HepG2 (cell line): ENCODE measurements around the gene GPATCH8. TPM values are rescaled to one million over a fixed set of nuclear protein-coding genes. Genes with fewer than 3 reads are reported as not detected.

ENCODE experiments used
- ATAC-seq: fragments of 200-7000 bp; cut with Tn5 transposase; 3 replicates; pipeline ENCODE4 v1.9.1; 2020; ENCODE audit warnings: mild to moderate bottlenecking, moderate library complexity
- BruUV-seq: library from RNA; stranded (reverse); fragments of 400-500 nt; replicated peaks from 2 replicates; lab custom pipeline; 2021; lab: Mats Ljungman, UMichigan
- CTCF ChIA-PET: fragments of 300-600 bp; formaldehyde crosslinking; extraction: SDS; loops from one replicate; lab custom pipeline; 2021; ENCODE audit warnings: low total read pairs, inconsistent platforms, low intra/inter-chr PET ratio; lab: Yijun Ruan, JAX
- POLR2A ChIA-PET: fragments of 350-600 bp; sonication (Branson Sonifier 250); formaldehyde crosslinking; loops from one replicate; lab custom pipeline; 2020; ENCODE audit warnings: antibody characterized with exemption, inconsistent platforms; lab: Yijun Ruan, JAX
- DNase-seq: peaks from one replicate; pipeline ENCODE4 v3.0.0-alpha.2; 2015; ENCODE audit warnings: low spot score
- FAIRE-seq: peaks from 3 replicates; lab custom pipeline; 2011; peaks lifted over from hg19 to GRCh38; lab: Jason Lieb, UNC
- H2AFZ ChIP-seq: one replicate; pipeline ENCODE4 v1.6.1; 2011; ENCODE audit warnings: low read length, inconsistent platforms
- H3K27ac ChIP-seq: fragments of 300-600 bp; 3 replicates; pipeline ENCODE4 v1.8.0; 2011; ENCODE audit warnings: mixed run types, mild to moderate bottlenecking, mixed read lengths, low read length, inconsistent platforms; ENCODE audit not compliant: insufficient read depth; ENCODE audit errors: extremely low read length
- H3K27me3 ChIP-seq, 2 experiments: fragments of 200-600 bp in 1 of 2; 2 replicates in 1 of 2; 3 replicates in 1 of 2; pipeline versions ENCODE4 v1.6.0 to v1.8.0; 2011; ENCODE audit warnings: low read length in 2 of 2, mild to moderate bottlenecking in 2 of 2, moderate library complexity in 2 of 2, inconsistent platforms in 1 of 2; ENCODE audit not compliant: insufficient read depth in 2 of 2, control insufficient read depth in 1 of 2
- H3K36me3 ChIP-seq, 2 experiments: fragments of 200-600 bp in 1 of 2; replicated peaks in 1 of 2; 2 replicates in 1 of 2; 3 replicates in 1 of 2; pipeline versions ENCODE4 v1.5.1 to v1.8.0; 2011; ENCODE audit warnings: low read length in 2 of 2, inconsistent platforms in 1 of 2; ENCODE audit not compliant: insufficient read depth in 2 of 2, control insufficient read depth in 1 of 2
- H3K4me1 ChIP-seq: 2 replicates; pipeline ENCODE4 v1.5.1; 2012; ENCODE audit warnings: low read length, inconsistent platforms; ENCODE audit not compliant: insufficient read depth
- H3K4me2 ChIP-seq: 2 replicates; pipeline ENCODE4 v1.6.0; 2011; ENCODE audit warnings: low read depth, low read length, inconsistent platforms
- H3K4me3 ChIP-seq, 3 experiments: fragments of 200-600 bp in 1 of 3; sonication (generic), shearing (Covaris generic) in 1 of 3; replicated peaks in 1 of 3; 2 replicates each; pipeline ENCODE4 v1.5.1; 2011 to 2016; ENCODE audit warnings: low read length in 3 of 3, inconsistent platforms in 2 of 3, low read depth in 2 of 3, mild to moderate bottlenecking in 2 of 3, control low read depth in 1 of 3, mixed read lengths in 1 of 3; ENCODE audit not compliant: insufficient read depth in 1 of 3
- H3K79me2 ChIP-seq: one replicate; pipeline ENCODE4 v1.6.1; 2011; ENCODE audit warnings: low read length, inconsistent platforms; ENCODE audit not compliant: insufficient read depth
- H3K9ac ChIP-seq: 2 replicates; pipeline ENCODE4 v1.6.0; 2011; ENCODE audit warnings: mild to moderate bottlenecking, low read depth, low read length, inconsistent platforms; ENCODE audit not compliant: insufficient read depth
- H3K9me3 ChIP-seq: 2 replicates; pipeline ENCODE4 v1.5.1; 2012; ENCODE audit warnings: mild to moderate bottlenecking, low read length
- H4K20me1 ChIP-seq: 2 replicates; pipeline ENCODE4 v1.6.0; 2011; ENCODE audit warnings: inconsistent platforms, mild to moderate bottlenecking, low read length, moderate library complexity; ENCODE audit not compliant: insufficient read depth
- ATF7-NPFF ChIP-seq: sonication (generic); formaldehyde crosslinking; IDR thresholded peaks from 2 replicates; pipeline ENCODE4 v1.8.1; 2023; ENCODE audit warnings: mild to moderate bottlenecking, low read depth, missing genetic modification reagents, moderate library complexity
- CERS6 ChIP-seq: sonication (generic); formaldehyde crosslinking; IDR thresholded peaks from 2 replicates; pipeline ENCODE4 v1.5.0; 2020; ENCODE audit warnings: missing genetic modification reagents
- CREM ChIP-seq, 2 experiments: sonication (generic) in 1 of 2; formaldehyde crosslinking in 1 of 2; IDR thresholded peaks; 2 replicates each; pipeline versions ENCODE4 v1.4.0 to v1.6.1; 2016 to 2020; ENCODE audit warnings: antibody characterized with exemption in 1 of 2, mild to moderate bottlenecking in 1 of 2, missing genetic modification reagents in 1 of 2
- GATAD1 ChIP-seq: IDR thresholded peaks from 2 replicates; pipeline ENCODE4 v1.6.1; 2016; ENCODE audit warnings: missing genetic modification reagents, missing compliant biosample characterization
- HOXA5 ChIP-seq: sonication (generic); formaldehyde crosslinking; IDR thresholded peaks from 2 replicates; pipeline ENCODE4 v1.4.0; 2020; ENCODE audit warnings: missing genetic modification reagents
- NCOR1 ChIP-seq: fragments of 200-600 bp; sonication (generic); IDR thresholded peaks from 2 replicates; pipeline ENCODE4 v1.7.0; 2017; ENCODE audit warnings: antibody characterized with exemption, low read length, borderline replicate concordance
- PCBP1 ChIP-seq: fragments of 200-400 bp; formaldehyde crosslinking; IDR thresholded peaks from 2 replicates; pipeline ENCODE4 v1.6.1; 2017; ENCODE audit warnings: mild to moderate bottlenecking, low read depth, low read length, borderline replicate concordance
- PHF20 ChIP-seq: sonication (generic); formaldehyde crosslinking; IDR thresholded peaks from 2 replicates; pipeline ENCODE4 v1.5.0; 2020; ENCODE audit warnings: mild to moderate bottlenecking, missing genetic modification reagents
- USF2 ChIP-seq, 2 experiments: sonication (generic) in 1 of 2; formaldehyde crosslinking in 1 of 2; IDR thresholded peaks; 2 replicates each; pipeline versions ENCODE4 v1.5.1 to v1.6.1; 2011 to 2020; ENCODE audit warnings: borderline replicate concordance in 1 of 2, low read depth in 1 of 2, low read length in 1 of 2, mild to moderate bottlenecking in 1 of 2, missing genetic modification reagents in 1 of 2, moderate library complexity in 1 of 2
- ZNF30 ChIP-seq: sonication (generic); formaldehyde crosslinking; IDR thresholded peaks from 2 replicates; pipeline ENCODE4 v1.5.0; 2020; ENCODE audit warnings: mild to moderate bottlenecking, missing genetic modification reagents
- ZNF44 ChIP-seq: sonication (generic); formaldehyde crosslinking; IDR thresholded peaks from 2 replicates; pipeline ENCODE4 v1.5.1; 2020; ENCODE audit warnings: mild to moderate bottlenecking, missing genetic modification reagents
- ZNF761 ChIP-seq: sonication (generic); formaldehyde crosslinking; conservative IDR thresholded peaks from 2 replicates; pipeline ENCODE4 v1.4.0; 2020; ENCODE audit warnings: mild to moderate bottlenecking, missing genetic modification reagents
- ZNF777 ChIP-seq: sonication (generic); formaldehyde crosslinking; IDR thresholded peaks from 2 replicates; pipeline ENCODE4 v1.4.0; 2020; ENCODE audit warnings: missing genetic modification reagents
- WGBS: methylation state at CpG from one replicate; pipeline ENCODE4 v1.1.6; 2017; ENCODE audit warnings: low lambda C conversion rate; 5-methylcytosine and 5-hydroxymethylcytosine counted together
- in situ Hi-C: cut with HindIII; loops from 2 replicates; pipeline ENCODE4 v1.10.0; 2017; ENCODE audit warnings: low pct_unique_long_range_greater_than_20kb; ENCODE audit not compliant: extremely low pct_ligation_motif_present
- intact Hi-C: fragments of 100-400 bp; cut with micrococcal nuclease; formaldehyde crosslinking; loops from one replicate; pipeline ENCODE4 v1.10.0; 2022; ENCODE audit not compliant: unreplicated experiment
- polyA plus RNA-seq, 8 experiments: library from polyadenylated mRNA; depleted of rRNA in 3 of 8; stranded (reverse) in 7 of 8; unstranded in 1 of 8; fragments of >200 nt; fragmentation: Illumina TruSeq in 4 of 8; extraction: Trizol in 4 of 8; gene quantifications; 2 replicates each; pipeline versions ENCODE4 v1.2.1 to v1.2.3, GENCODE V29; 2011 to 2016; ENCODE audit warnings: low read depth in 4 of 8, missing spikeins in 1 of 8, mixed read lengths in 1 of 8; ENCODE audit not compliant: insufficient read depth in 1 of 8
- total RNA-seq, 5 experiments: library from RNA; depleted of rRNA; stranded (reverse); fragments of >200 nt; fragmentation: Illumina TruSeq; extraction: Trizol; gene quantifications; 2 replicates each; pipeline ENCODE4 v1.2.3, GENCODE V29; 2016; ENCODE audit warnings: low read depth in 1 of 5
- TF ChIP-seq, protein P1 (sequence below): sonication (generic); formaldehyde crosslinking; IDR thresholded peaks from 2 replicates; pipeline ENCODE4 v1.8.0; 2022; ENCODE audit warnings: mild to moderate bottlenecking, missing genetic modification reagents, borderline replicate concordance

Gene GPATCH8
- total and polyA plus RNA-seq, 2 of the 13 experiments (the other 11 are each of a cell fraction or from before 2014, with no cell fraction given), result 20.7 to 21.5 TPM

GRCh38 chr17:44448412-44448811 lies 54.8 kb downstream of the GPATCH8 start:
- H2AFZ ChIP-seq, result no peak overlapping the region
- in situ Hi-C loops, result loop anchor here (5.0 kb wide), 1 partner anchor 74 kb away; no protein-coding TSS in a partner anchor
- ChIA-PET POLR2A (no interaction called here), CTCF (no interaction called here)
- H3K27me3 ChIP-seq, result no peaks in the 10 kb centered on the region
- TF ChIP-seq PHF20 (CRISPR knock-in tag) (no peak), CERS6 (CRISPR knock-in tag) (no peak), ZNF30 (no peak), HOXA5 (CRISPR knock-in tag) (no peak), ATF7-NPFF (CRISPR knock-in tag) (no peak), ZNF761 (no peak), CREM (IDR thresholded peaks at IDR 0.05) (no peak), CREM (CRISPR knock-in tag; IDR thresholded peaks at IDR 0.05) (no peak)
- H3K4me3 ChIP-seq, result no peak overlapping the region
- FAIRE-seq (no peak), DNase-seq (no peak), ATAC-seq (no peak)
- H3K9me3 ChIP-seq, result no peaks in the 10 kb centered on the region
- H3K9ac ChIP-seq, result no peak overlapping the region
- peaks cover 0 to 2% of the 10 kb centered on the region in 2 experiments; a peak in 1 of 5 replicates for H3K36me3 ChIP-seq
- no TSS peak for BruUV-seq
- peaks cover 10% of the 10 kb centered on the region for H3K79me2 ChIP-seq
- H4K20me1 ChIP-seq, result no peaks in the 10 kb centered on the region
- no peak overlapping the region for H3K27ac ChIP-seq
- H3K4me1 ChIP-seq, result no peaks in the 10 kb centered on the region
- intact Hi-C loops, result loop anchor here (5.0 kb wide), 1 partner anchor 54 kb away; the partner anchor contains the start of gene GPATCH8
- WGBS, result 97% methylated on average over 1 of the region's 1 CpG
- H3K4me2 ChIP-seq, result no peak overlapping the region

- FAIRE-seq (no peak), DNase-seq (no peak)
- POLR2A ChIA-PET, result no interaction called here
- TF ChIP-seq GATAD1 (CRISPR knock-in tag) (no peak), ZNF777 (CRISPR knock-in tag) (no peak), PCBP1 (no peak), USF2 (IDR thresholded peaks at IDR 0.05; ENCODE audit: low read depth, low read length) (no peak), USF2 (CRISPR knock-in tag; IDR thresholded peaks at IDR 0.05; ENCODE audit: borderline replicate concordance) (no peak), NCOR1 (no peak), ZNF44 (CRISPR knock-in tag) (no peak)
- TF ChIP-seq, protein P1, sequence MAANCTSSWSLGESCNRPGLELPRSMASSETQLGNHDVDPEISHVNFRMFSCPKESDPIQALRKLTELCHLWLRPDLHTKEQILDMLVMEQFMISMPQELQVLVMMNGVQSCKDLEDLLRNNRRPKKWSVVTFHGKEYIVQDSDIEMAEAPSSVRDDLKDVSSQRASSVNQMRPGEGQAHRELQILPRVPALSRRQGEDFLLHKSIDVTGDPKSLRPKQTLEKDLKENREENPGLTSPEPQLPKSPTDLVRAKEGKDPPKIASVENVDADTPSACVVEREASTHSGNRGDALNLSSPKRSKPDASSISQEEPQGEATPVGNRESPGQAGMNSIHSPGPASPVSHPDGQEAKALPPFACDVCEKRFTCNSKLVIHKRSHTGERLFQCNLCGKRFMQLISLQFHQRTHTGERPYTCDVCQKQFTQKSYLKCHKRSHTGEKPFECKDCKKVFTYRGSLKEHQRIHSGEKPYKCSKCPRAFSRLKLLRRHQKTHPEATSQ (CRISPR knock-in tag), result no peak
Observed at GRCh38 chr17:44444735-44445105, 58.5 kb downstream of the GPATCH8 start.

More at GRCh38 chr17:44444735-44445105, 58.5 kb downstream of the GPATCH8 start:
- intact Hi-C loops, result loop anchor here (2.0 to 5.0 kb wide), 2 partner anchors 58 to 78 kb away; partner anchors contain the start of gene GPATCH8
- Histone ChIP-seq H3K9ac (no peak overlapping the region), H3K27me3 (no peaks in the 10 kb centered on the region; a peak in 1 of 5 replicates), H3K27ac (no peak overlapping the region), H3K4me2 (no peak overlapping the region), H4K20me1 (no peaks in the 10 kb centered on the region), H3K79me2 (peaks cover 13% of the 10 kb centered on the region), H3K4me1 (no peaks in the 10 kb centered on the region), H2AFZ (no peak overlapping the region), H3K4me3 (no peak overlapping the region), H3K9me3 (no peaks in the 10 kb centered on the region), H3K36me3 (0 out of 5 replicates have a peak, but pooled peaks cover 0 to 6% of the 10 kb centered on the region in 2 experiments)
- CTCF ChIA-PET, result interaction anchor here (2.6 kb wide), 1 partner anchor 78 kb away, joined by 36 read pairs; no protein-coding TSS in a partner anchor
- BruUV-seq, result no TSS peak
- 98% methylated on average over 6 of the region's 6 CpGs for WGBS
- in situ Hi-C loops, result loop anchor here (5.0 kb wide), 1 partner anchor 78 kb away; no protein-coding TSS in a partner anchor
- no peak for ATAC-seq
